ENCODE results near the gene NME7.

NME7 gene

GRCh38 chr1:169235568-169235967 lies 132.0 kb downstream of the NME7 start:
- H2AFZ ChIP-seq (ENCODE audit: low read length), result no peak overlapping the region
- no peaks in the 10 kb centered on the region for H3K27me3 ChIP-seq (ENCODE audit: insufficient read depth, low read length, poor library complexity, severe bottlenecking)
- no peaks in the 10 kb centered on the region for H3F3A ChIP-seq (ENCODE audit: low read depth)
- no peaks in the 10 kb centered on the region for H3K9me3 ChIP-seq (ENCODE audit: insufficient read depth, low read depth, low read length)
- H3K79me2 ChIP-seq (ENCODE audit: insufficient read depth, low read length), result no peaks in the 10 kb centered on the region
- H3K4me3 ChIP-seq (ENCODE audit: low read length, poor library complexity, severe bottlenecking), result no peak overlapping the region
- H3K4me1 ChIP-seq (ENCODE audit: insufficient read depth, low read length, poor library complexity, severe bottlenecking), result no peaks in the 10 kb centered on the region
- H3K36me3 ChIP-seq (ENCODE audit: insufficient read depth, low read length), result no peaks in the 10 kb centered on the region
- no peaks in the 10 kb centered on the region for H3K9me2 ChIP-seq (replicated peaks; ENCODE audit: low read depth, low read length)
- no peaks in the 10 kb centered on the region for H4K20me1 ChIP-seq (ENCODE audit: insufficient read depth, low read length, poor library complexity, severe bottlenecking)
- H3K9ac ChIP-seq (ENCODE audit: low read depth, low read length, poor library complexity, severe bottlenecking), result no peak overlapping the region
- no peak overlapping the region for H3K4me2 ChIP-seq (ENCODE audit: low read depth, low read length, poor library complexity, severe bottlenecking)
- no peak for TF ChIP-seq EZH2phosphoT487 (IDR thresholded peaks at IDR 0.05; ENCODE audit: borderline replicate concordance)

- Histone ChIP-seq H3K9me3 (ENCODE audit: insufficient read depth, low read depth, low read length) (no peaks in the 10 kb centered on the region), H3K4me1 (ENCODE audit: insufficient read depth, low read length, poor library complexity, severe bottlenecking) (no peaks in the 10 kb centered on the region), H3K4me3 (ENCODE audit: low read length, poor library complexity, severe bottlenecking) (no peak overlapping the region), H3K79me2 (ENCODE audit: insufficient read depth, low read length) (no peaks in the 10 kb centered on the region), H3F3A (ENCODE audit: low read depth) (no peaks in the 10 kb centered on the region), H3K27me3 (ENCODE audit: insufficient read depth, low read length, poor library complexity, severe bottlenecking) (no peaks in the 10 kb centered on the region), H3K4me2 (ENCODE audit: low read depth, low read length, poor library complexity, severe bottlenecking) (no peak overlapping the region), H4K20me1 (ENCODE audit: insufficient read depth, low read length, poor library complexity, severe bottlenecking) (no peaks in the 10 kb centered on the region), H3K36me3 (ENCODE audit: insufficient read depth, low read length) (0 out of 2 replicates have a peak, but pooled peaks cover 3% of the 10 kb centered on the region), H2AFZ (ENCODE audit: low read length) (no peak overlapping the region), H3K9ac (ENCODE audit: low read depth, low read length, poor library complexity, severe bottlenecking) (no peak overlapping the region), H3K9me2 (replicated peaks; ENCODE audit: low read depth, low read length) (no peaks in the 10 kb centered on the region)
- no peak for TF ChIP-seq CTCF (conservative IDR thresholded peaks at IDR 0.05; ENCODE audit: low read length)
- TF ChIP-seq EZH2phosphoT487 (IDR thresholded peaks at IDR 0.05; ENCODE audit: borderline replicate concordance), result no peak
Observed at GRCh38 chr1:169234780-169235179, 132.8 kb downstream of the NME7 start.

GRCh38 chr1:169217636-169218035 lies 150.0 kb downstream of the NME7 start:
- TF ChIP-seq CTCF (conservative IDR thresholded peaks at IDR 0.05; ENCODE audit: low read length), result no peak
- no peak for TF ChIP-seq EZH2phosphoT487 (IDR thresholded peaks at IDR 0.05; ENCODE audit: borderline replicate concordance)
- H4K20me1 ChIP-seq (ENCODE audit: insufficient read depth, low read length, poor library complexity, severe bottlenecking), result no peaks in the 10 kb centered on the region
- no peak overlapping the region for H3K9ac ChIP-seq (ENCODE audit: low read depth, low read length, poor library complexity, severe bottlenecking)
- peaks cover 4% of the 10 kb centered on the region; the same call in 1 of the 2 replicates for H3K9me3 ChIP-seq (ENCODE audit: insufficient read depth, low read depth, low read length)
- H3K36me3 ChIP-seq (ENCODE audit: insufficient read depth, low read length), result peaks cover 5% of the 10 kb centered on the region; the same call in 1 of the 2 replicates
- H2AFZ ChIP-seq (ENCODE audit: low read length), result no peak overlapping the region
- no peaks in the 10 kb centered on the region for H3K9me2 ChIP-seq (replicated peaks; ENCODE audit: low read depth, low read length)
- H3K4me2 ChIP-seq (ENCODE audit: low read depth, low read length, poor library complexity, severe bottlenecking), result no peak overlapping the region
- H3K27me3 ChIP-seq (ENCODE audit: insufficient read depth, low read length, poor library complexity, severe bottlenecking), result no peaks in the 10 kb centered on the region
- no peaks in the 10 kb centered on the region for H3K79me2 ChIP-seq (ENCODE audit: insufficient read depth, low read length)
- H3F3A ChIP-seq (ENCODE audit: low read depth), result no peaks in the 10 kb centered on the region
- H3K4me1 ChIP-seq (ENCODE audit: insufficient read depth, low read length, poor library complexity, severe bottlenecking), result no peaks in the 10 kb centered on the region
- H3K4me3 ChIP-seq (ENCODE audit: low read length, poor library complexity, severe bottlenecking), result no peak overlapping the region

- Histone ChIP-seq H3K4me1 (ENCODE audit: insufficient read depth, low read length, poor library complexity, severe bottlenecking) (no peaks in the 10 kb centered on the region), H2AFZ (ENCODE audit: low read length) (no peak overlapping the region), H3K79me2 (ENCODE audit: insufficient read depth, low read length) (no peaks in the 10 kb centered on the region), H4K20me1 (ENCODE audit: insufficient read depth, low read length, poor library complexity, severe bottlenecking) (no peaks in the 10 kb centered on the region), H3K4me3 (ENCODE audit: low read length, poor library complexity, severe bottlenecking) (no peak overlapping the region), H3K9me3 (ENCODE audit: insufficient read depth, low read depth, low read length) (peaks cover 4% of the 10 kb centered on the region; the same call in 1 of the 2 replicates), H3F3A (ENCODE audit: low read depth) (no peaks in the 10 kb centered on the region), H3K27me3 (ENCODE audit: insufficient read depth, low read length, poor library complexity, severe bottlenecking) (no peaks in the 10 kb centered on the region), H3K9ac (ENCODE audit: low read depth, low read length, poor library complexity, severe bottlenecking) (no peak overlapping the region), H3K36me3 (ENCODE audit: insufficient read depth, low read length) (peaks cover 5% of the 10 kb centered on the region; the same call in 1 of the 2 replicates), H3K9me2 (replicated peaks; ENCODE audit: low read depth, low read length) (no peaks in the 10 kb centered on the region), H3K4me2 (ENCODE audit: low read depth, low read length, poor library complexity, severe bottlenecking) (no peak overlapping the region)
- TF ChIP-seq CTCF (conservative IDR thresholded peaks at IDR 0.05; ENCODE audit: low read length) (no peak), EZH2phosphoT487 (IDR thresholded peaks at IDR 0.05; ENCODE audit: borderline replicate concordance) (no peak)
Observed at GRCh38 chr1:169214598-169214997, 153.0 kb downstream of the NME7 start.

Measured in Loucy (cell line).